Erythroblast (primary cell): ENCODE results near the gene PRPSAP1.

Source experiments
- GATA1 ChIP-seq: IDR thresholded peaks from 2 replicates; pipeline ENCODE4 v1.6.1; 2011; ENCODE audit warnings: low read depth, mild to moderate bottlenecking, control low read depth, low read length, moderate library complexity
- POLR2A ChIP-seq: IDR thresholded peaks from 2 replicates; pipeline ENCODE4 v1.6.1; 2011; ENCODE audit warnings: mild to moderate bottlenecking, low read length

DNA sequence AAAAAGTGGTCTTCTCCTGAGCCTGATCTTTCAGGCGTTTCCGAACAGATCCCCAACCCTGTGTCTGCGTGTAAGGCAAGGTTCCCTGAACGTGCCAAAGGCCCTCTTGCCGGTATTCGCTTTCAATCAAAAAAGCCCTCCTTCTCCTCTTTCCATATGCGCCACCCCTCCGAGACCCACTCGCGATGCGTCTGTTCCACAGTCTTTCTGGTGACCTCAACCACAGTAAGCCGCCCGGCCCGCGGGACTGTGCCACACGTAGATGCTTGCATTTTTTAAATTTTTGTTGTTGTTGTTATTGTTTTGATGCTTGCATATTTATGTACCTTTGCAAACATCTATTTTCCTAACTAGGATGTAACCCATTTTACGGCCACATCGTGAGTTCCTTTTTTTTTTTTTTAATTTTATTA is 607 bp upstream of the PRPSAP1 start:
- no peak for TF ChIP-seq POLR2A
- no peak for TF ChIP-seq GATA1
